GM12873 (cell line): ENCODE measurements around the gene PLD3.

Source experiments
- TF ChIP-seq, protein P1 (sequence below): IDR thresholded peaks from 2 replicates; pipeline ENCODE4 v1.5.1; 2012; ENCODE audit warnings: low read depth, mild to moderate bottlenecking, moderate library complexity, low read length, control low read depth; ENCODE audit not compliant: insufficient read depth; ENCODE audit errors: missing control alignments

PLD3 gene

DNA sequence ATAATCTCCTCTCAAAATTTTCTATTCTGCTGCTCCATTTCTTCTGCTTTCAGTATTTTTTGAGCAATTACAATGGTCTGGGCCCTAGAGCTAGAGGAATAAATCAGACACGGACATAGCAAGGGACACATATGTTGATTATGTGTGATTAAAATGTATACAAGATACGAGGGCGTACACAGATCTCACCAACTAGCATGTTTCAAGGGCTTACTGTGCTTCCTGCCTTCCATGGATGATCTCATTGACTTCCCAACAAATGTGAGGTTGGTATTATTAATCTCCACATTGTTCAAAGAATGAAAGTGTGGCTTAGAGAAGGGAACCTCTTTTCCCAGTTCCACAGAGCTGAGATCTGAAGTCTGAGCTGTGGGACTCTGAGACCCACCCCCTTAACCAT lies 9.1 kb downstream of the PLD3 start:
- TF ChIP-seq, protein P1, sequence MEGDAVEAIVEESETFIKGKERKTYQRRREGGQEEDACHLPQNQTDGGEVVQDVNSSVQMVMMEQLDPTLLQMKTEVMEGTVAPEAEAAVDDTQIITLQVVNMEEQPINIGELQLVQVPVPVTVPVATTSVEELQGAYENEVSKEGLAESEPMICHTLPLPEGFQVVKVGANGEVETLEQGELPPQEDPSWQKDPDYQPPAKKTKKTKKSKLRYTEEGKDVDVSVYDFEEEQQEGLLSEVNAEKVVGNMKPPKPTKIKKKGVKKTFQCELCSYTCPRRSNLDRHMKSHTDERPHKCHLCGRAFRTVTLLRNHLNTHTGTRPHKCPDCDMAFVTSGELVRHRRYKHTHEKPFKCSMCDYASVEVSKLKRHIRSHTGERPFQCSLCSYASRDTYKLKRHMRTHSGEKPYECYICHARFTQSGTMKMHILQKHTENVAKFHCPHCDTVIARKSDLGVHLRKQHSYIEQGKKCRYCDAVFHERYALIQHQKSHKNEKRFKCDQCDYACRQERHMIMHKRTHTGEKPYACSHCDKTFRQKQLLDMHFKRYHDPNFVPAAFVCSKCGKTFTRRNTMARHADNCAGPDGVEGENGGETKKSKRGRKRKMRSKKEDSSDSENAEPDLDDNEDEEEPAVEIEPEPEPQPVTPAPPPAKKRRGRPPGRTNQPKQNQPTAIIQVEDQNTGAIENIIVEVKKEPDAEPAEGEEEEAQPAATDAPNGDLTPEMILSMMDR = no peak

DNA sequence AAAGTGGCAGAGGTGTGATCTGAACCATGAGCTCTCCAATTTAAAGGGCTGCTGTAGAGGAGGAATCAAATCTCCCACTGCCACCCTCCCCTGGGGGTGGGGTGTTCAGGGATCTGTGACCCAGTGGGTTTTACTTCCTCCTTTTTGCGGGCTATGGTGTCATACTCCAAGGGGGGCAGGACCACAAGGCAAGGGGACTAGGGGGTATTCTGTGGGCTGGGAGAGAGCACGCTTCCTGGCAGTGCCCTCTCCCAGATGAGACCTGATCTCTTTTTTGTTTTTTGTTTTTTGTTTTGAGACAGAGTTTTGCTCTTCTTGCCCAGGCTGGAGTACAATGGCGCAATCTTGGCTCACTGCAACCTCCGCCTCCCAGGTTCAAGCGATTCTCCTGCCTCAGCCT lies 10.3 kb downstream of the PLD3 start:
- TF ChIP-seq, protein P1 = no peak

DNA sequence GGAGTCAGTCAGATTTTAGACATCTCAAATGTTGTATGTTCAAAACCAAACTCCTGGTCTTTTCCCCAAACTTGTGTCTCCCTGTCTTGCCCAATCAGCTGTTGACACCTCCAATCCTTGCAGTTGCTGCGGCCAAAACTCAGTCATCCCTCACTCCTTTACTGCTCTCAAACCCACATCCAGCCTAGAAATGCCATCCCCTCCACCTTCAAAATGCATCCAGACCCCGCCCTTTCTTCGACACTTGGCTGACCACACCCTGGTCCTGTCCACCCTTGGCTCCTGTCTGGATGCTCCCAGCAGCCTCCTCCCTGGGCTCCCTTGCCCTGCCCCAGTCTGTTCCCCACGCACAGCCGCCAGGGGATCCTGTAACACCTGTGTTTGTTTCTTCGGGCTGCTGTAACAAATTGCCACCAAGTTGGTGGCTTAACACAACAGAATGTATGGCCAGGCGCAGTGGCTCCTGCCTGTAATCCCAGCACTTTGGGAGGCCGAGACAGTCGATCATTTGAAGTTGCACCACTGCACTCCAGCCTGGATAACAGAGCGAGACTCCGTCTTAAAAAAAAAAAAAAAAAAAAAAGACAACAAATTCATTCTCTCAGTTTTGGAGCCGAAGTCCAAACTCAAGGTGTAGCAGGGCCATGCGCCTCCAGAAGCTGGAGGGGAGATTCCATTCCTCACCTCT lies 11.7 kb downstream of the PLD3 start:
- TF ChIP-seq, protein P1 = no peak

DNA sequence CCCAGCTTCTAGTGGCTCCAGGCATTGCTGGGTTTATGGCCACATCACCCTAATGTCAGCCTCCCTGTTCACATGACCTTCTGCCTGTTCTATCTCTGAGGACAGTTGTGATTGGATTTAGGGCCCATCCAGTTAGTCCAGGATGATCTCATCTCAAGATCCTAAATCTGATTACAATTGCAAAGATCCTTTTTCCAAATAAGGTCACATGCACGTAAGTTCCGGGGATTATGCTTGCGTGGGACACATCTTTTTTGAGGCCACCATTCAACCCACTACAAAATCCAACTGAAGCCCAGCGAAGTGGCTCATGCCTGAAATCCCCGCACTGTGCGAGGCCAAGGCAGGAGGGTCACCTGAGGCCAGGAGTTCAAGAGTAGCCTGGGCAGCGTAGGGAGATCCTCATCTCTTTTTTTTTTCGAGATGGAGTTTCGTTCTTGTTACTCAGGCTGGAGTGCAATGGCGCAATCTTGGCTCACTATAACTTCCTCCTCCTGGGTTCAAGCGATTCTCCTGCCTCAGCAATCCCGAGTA lies 12.3 kb downstream of the PLD3 start:
- TF ChIP-seq, protein P1 = no peak

DNA sequence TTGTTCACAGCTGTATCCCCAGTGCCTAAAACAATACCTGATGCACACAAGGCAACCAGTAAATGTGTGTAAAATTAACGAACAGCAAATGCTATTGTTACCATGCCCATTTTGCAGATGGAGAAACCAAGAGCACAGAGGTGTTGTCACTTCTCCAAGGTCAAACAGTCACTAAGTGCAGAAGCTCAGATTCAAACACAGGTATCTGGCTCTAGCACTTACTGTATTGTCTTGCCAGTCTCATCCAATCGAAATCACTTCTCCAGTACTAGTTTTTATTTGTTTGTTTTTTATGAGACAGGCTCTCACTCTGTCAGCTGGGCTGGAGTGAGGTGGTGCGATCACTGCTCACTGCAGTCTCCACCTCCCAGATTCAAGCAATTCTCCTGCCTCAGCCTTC lies 13.7 kb downstream of the PLD3 start:
- TF ChIP-seq, protein P1 = no peak

DNA sequence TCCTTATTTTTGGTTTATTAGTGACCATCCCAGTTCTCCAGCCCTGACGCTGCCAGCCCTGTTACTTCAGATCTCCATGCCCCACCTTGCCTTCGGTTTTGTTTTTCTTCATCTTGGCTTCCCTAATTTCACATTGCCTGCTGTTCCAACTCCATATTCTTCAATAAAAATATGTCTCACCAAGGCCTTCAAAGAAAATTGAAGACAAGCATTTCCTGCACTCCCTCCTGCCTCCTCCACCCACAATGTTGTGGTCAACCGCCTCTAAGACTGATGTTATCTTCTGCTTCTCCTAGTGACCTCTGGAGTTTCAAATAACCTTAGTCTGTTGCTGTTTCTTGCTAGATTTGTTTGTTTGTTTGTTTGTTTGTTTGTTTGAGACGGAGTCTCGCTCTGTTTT lies 14.6 kb downstream of the PLD3 start:
- TF ChIP-seq, protein P1 = no peak

DNA sequence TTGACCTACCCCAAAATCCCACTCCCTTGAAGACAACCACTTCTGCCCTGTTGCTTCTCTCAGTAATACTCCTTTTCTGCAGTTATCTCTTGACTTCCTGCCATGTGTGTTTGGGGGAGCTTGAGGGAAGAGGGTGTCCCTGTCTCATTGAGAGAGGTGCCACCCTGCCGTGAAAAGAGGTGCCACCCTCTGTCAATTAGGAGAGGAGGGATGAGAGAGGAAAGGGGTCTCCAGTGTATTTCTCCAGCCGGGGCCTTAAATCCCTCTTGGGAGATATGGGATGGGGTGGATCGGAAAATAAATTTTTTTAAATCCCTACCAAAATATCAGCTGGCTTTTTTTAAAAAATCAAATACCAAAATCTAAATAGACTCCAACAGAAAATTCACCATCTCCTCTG lies 16.5 kb downstream of the PLD3 start:
- TF ChIP-seq, protein P1 = no peak
